Fibroblast of pulmonary artery (primary cell): ENCODE data around the gene PIK3AP1.

Experiments
- DNase-seq: peaks from one replicate; pipeline ENCODE4 v3.0.0-alpha.2; 2010; ENCODE audit warnings: low read depth
- H3K4me3 ChIP-seq: replicated peaks from 2 replicates; pipeline ENCODE4 v1.5.1; 2011; ENCODE audit warnings: low read depth, mild to moderate bottlenecking, control low read depth, low read length, moderate library complexity
- CTCF ChIP-seq: IDR thresholded peaks from 2 replicates; pipeline ENCODE4 v1.5.1; 2011; ENCODE audit warnings: mild to moderate bottlenecking, control low read depth, low read length, inconsistent platforms; ENCODE audit errors: missing control alignments

The PIK3AP1 gene

GRCh38 chr10:96711048-96711728 lies 9.1 kb downstream of the PIK3AP1 start:
- no peak for TF ChIP-seq CTCF
- H3K4me3 ChIP-seq, result no peak overlapping the region
- DNase-seq, result no peak

- no peak for TF ChIP-seq CTCF
- DNase-seq, result no peak
- no peak overlapping the region for H3K4me3 ChIP-seq
Observed at GRCh38 chr10:96709525-96709924, 10.8 kb downstream of the PIK3AP1 start.

GRCh38 chr10:96708996-96709395 lies 11.3 kb downstream of the PIK3AP1 start:
- no peak for DNase-seq
- no peak for TF ChIP-seq CTCF
- H3K4me3 ChIP-seq, result no peak overlapping the region

GRCh38 chr10:96708456-96708855 lies 11.9 kb downstream of the PIK3AP1 start:
- no peak overlapping the region for H3K4me3 ChIP-seq
- no peak for TF ChIP-seq CTCF
- DNase-seq, result no peak

- DNase-seq, result no peak
- H3K4me3 ChIP-seq, result no peak overlapping the region
- no peak for TF ChIP-seq CTCF
Observed at GRCh38 chr10:96706331-96706853, 13.9 kb downstream of the PIK3AP1 start.

- no peak for TF ChIP-seq CTCF
- H3K4me3 ChIP-seq, result no peak overlapping the region
- no peak for DNase-seq
Observed at GRCh38 chr10:96705134-96705533, 15.2 kb downstream of the PIK3AP1 start.

GRCh38 chr10:96704563-96704962 lies 15.8 kb downstream of the PIK3AP1 start:
- H3K4me3 ChIP-seq, result no peak overlapping the region
- DNase-seq, result no peak
- no peak for TF ChIP-seq CTCF
